Stomach (tissue), 4 donors: Measurements from ENCODE around the gene PIR.

Source experiments
- CTCF ChIP-seq, 7 experiments: fragments of 450-650 bp in 4 of 7; fragments of 200-600 bp in 3 of 7; sonication (generic) in 3 of 7; IDR thresholded peaks; one replicate each; pipeline ENCODE4 v1.5.1; 2016 to 2019; ENCODE audit warnings: antibody characterized with exemption in 7 of 7, control low read depth in 2 of 7, mild to moderate bottlenecking in 1 of 7
- EP300 ChIP-seq: sonication (generic); formaldehyde crosslinking; IDR thresholded peaks from one replicate; pipeline ENCODE4 v1.6.1; 2017; ENCODE audit warnings: antibody characterized with exemption
- POLR2A ChIP-seq, 4 donors: fragments of 450-650 bp; IDR thresholded peaks; one replicate each; pipeline ENCODE4 v1.6.1; 2016; ENCODE audit warnings: antibody characterized with exemption in 4 of 4, control low read depth in 2 of 4, mild to moderate bottlenecking in 1 of 4, moderate library complexity in 1 of 4
- POLR2AphosphoS5 ChIP-seq, 3 donors: sonication (generic); formaldehyde crosslinking; IDR thresholded peaks; one replicate each; pipeline ENCODE4 v1.6.1; 2016; ENCODE audit warnings: antibody characterized with exemption in 3 of 3

GRCh38 chrX:15418041-15418706 lies 75.0 kb downstream of the PIR start:
- TF ChIP-seq CTCF (IDR thresholded peaks at IDR 0.05) (no peak), EP300 (no peak), POLR2AphosphoS5 (IDR thresholded peaks at IDR 0.05) (no peak), POLR2A (IDR thresholded peaks at IDR 0.05) (no peak)
